GM19099 (cell line): Measurements from ENCODE around the gene WTIP.

Experiments used
- POLR2A ChIP-seq: IDR thresholded peaks from 3 replicates; pipeline ENCODE4 v1.6.1; 2011; ENCODE audit warnings: low read depth; ENCODE audit not compliant: insufficient read length; ENCODE audit errors: extremely low read depth

WTIP gene

GRCh38 chr19:34475975-34476594 lies 5.5 kb upstream of the WTIP start:
- no peak for TF ChIP-seq POLR2A

- no peak for TF ChIP-seq POLR2A
Observed at GRCh38 chr19:34479396-34479795, 2.2 kb upstream of the WTIP start.

GRCh38 chr19:34480491-34480890 lies 1.1 kb upstream of the WTIP start:
- TF ChIP-seq POLR2A = no peak

GRCh38 chr19:34481861-34482379 lies 362 bp downstream of the WTIP start:
- TF ChIP-seq POLR2A = no peak

- no peak for TF ChIP-seq POLR2A
Observed at GRCh38 chr19:34482380-34483250, 1.1 kb downstream of the WTIP start.

- TF ChIP-seq POLR2A = no peak
Observed at GRCh38 chr19:34484328-34484727, 2.8 kb downstream of the WTIP start.

GRCh38 chr19:34485831-34486230 lies 4.3 kb downstream of the WTIP start:
- no peak for TF ChIP-seq POLR2A

- TF ChIP-seq POLR2A = no peak
Observed at GRCh38 chr19:34487651-34488051, 6.1 kb downstream of the WTIP start.

- TF ChIP-seq POLR2A = no peak
Observed at GRCh38 chr19:34489175-34489574, 7.6 kb downstream of the WTIP start.

- TF ChIP-seq POLR2A = no peak
Observed at GRCh38 chr19:34490141-34490766, 8.7 kb downstream of the WTIP start.

- no peak for TF ChIP-seq POLR2A
Observed at GRCh38 chr19:34493038-34493648, 11.6 kb downstream of the WTIP start.

GRCh38 chr19:34493649-34494044 lies 12.1 kb downstream of the WTIP start:
- no peak for TF ChIP-seq POLR2A

- TF ChIP-seq POLR2A = no peak
Observed at GRCh38 chr19:34494601-34495000, 13.0 kb downstream of the WTIP start.

- TF ChIP-seq POLR2A = no peak
Observed at GRCh38 chr19:34495416-34495815, 13.9 kb downstream of the WTIP start.

GRCh38 chr19:34497112-34497805 lies 15.7 kb downstream of the WTIP start:
- no peak for TF ChIP-seq POLR2A
